ENCODE measurements around the gene STOM.

Gene STOM

DNA sequence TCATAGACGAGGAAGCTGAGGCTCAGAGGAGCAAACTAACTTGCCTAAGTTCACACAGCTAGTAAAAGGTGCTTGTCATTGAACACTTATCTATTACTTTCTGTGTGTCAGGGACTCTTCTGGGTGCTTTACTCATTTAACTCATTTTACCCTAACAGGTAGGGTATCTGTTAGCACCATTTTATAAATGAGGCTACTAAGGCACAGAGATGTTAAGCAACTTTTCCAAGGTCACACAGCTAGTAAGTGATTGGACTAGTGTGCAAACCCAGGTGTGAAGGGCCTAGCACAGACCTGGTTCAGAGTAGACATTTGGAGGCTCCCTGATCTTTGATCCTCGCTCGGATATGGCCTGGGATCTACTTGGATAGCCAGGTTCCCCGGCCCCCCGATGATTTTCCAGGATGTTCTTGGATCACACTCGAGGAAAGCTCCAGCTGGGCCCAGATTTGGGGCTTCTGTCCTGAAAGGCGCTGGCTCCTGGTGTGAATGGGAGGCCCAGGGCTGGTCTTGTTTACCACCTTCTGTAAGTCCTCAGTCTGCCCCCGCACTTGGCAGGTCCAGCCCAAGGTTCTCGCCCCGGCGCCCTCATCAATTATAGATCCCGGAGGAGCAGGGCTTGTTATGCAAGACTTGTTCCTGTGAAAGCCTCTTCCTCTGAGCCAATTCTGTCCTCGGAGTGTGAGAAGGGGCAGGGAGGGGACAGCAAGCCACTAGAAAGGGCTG lies 64.6 kb downstream of the STOM start:
- no peak overlapping the region for H3K4me3 ChIP-seq (ENCODE audit: low read depth, low read length)
- TF ChIP-seq, protein P1, sequence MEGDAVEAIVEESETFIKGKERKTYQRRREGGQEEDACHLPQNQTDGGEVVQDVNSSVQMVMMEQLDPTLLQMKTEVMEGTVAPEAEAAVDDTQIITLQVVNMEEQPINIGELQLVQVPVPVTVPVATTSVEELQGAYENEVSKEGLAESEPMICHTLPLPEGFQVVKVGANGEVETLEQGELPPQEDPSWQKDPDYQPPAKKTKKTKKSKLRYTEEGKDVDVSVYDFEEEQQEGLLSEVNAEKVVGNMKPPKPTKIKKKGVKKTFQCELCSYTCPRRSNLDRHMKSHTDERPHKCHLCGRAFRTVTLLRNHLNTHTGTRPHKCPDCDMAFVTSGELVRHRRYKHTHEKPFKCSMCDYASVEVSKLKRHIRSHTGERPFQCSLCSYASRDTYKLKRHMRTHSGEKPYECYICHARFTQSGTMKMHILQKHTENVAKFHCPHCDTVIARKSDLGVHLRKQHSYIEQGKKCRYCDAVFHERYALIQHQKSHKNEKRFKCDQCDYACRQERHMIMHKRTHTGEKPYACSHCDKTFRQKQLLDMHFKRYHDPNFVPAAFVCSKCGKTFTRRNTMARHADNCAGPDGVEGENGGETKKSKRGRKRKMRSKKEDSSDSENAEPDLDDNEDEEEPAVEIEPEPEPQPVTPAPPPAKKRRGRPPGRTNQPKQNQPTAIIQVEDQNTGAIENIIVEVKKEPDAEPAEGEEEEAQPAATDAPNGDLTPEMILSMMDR (IDR thresholded peaks at IDR 0.05; ENCODE audit: low read depth, low read length) = no peak

DNA sequence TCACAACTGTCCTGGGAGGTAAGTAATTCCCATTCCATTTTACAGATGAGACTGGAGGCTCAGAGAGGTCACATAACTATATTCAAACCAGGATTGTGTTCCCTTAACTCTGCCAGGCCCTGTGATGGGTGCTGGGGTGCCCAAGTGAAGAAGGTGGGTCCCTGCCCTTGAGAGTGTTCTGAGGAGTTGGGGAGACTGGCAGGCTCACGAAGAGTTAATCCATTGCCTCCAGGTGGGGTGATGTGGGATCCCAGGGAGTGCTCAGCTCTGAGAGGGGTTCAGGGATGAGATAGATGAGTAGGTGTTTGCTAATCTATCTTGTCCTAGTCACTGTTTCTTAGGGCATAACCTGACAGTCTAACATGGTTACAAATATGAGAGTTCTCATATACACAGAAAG lies 65.3 kb downstream of the STOM start:
- TF ChIP-seq, protein P1 (IDR thresholded peaks at IDR 0.05; ENCODE audit: low read depth, low read length) = no peak

DNA sequence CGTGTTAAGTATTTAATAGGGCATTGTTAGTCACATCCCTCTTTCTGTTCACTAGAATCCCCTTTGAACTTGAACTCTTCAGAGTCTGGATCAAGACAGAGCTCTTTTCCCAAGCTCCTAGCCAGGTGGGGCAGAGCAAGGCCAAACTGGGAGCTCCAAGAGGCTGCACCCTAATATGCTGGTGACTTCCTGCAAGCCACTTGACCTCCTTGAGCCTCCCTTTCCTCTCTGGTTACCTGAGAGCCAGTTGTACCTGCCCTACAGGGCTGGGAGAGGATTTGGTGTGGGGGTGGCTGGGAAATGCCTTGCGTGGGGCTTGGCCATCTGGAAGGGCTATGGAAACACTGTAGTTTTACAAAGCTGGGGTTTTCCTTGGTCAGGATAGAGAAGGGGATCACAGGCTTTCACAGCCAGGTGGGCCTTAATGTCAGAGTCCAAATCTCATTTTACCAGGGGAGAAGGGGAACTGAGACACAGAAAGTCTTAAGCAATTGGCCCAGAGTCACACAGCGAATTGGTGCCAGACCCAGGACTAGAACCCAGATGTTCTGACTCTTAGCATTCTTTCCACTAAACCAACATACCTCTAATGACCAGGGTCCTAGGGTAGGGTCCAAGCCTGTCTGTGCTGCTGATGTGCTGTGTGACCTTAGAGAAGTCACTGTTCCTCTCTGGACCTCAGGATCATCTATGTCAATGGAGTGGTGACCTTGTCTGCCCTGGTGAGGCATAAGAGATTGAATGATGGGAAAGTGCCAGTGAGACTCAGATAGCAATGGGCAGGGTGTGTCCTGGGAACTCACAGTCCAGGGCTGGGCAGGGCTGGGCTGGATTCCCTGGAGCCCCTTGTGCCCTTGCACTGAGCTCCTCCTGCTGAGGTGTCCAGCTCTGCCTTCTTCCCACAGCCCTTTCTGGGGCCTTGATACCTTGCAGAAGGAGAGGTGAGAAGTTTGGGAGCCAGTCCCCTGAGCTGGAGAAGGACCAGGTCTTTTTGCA lies 66.3 kb downstream of the STOM start:
- TF ChIP-seq, protein P1 (IDR thresholded peaks at IDR 0.05; ENCODE audit: low read depth, low read length) = no peak

More for the DNA sequence above, 65.3 kb downstream of the STOM start:
- H3K4me3 ChIP-seq (ENCODE audit: low read depth, low read length) = no peak overlapping the region

DNA sequence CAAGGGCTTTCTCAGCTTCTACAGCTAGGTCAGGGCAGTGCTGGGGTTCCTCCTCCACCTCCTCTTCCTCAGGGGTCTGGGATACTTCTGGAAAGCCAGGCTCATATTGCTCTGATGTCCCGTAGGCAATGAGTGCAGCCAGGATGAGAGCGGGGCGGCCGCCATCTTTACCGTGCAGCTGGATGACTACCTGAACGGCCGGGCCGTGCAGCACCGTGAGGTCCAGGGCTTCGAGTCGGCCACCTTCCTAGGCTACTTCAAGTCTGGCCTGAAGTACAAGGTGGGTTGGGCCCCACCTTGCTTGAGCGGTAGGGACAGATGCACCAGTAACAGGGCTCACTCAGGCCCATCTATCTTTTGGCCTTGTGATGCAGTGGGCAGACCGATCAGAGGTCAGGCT lies 67.3 kb downstream of the STOM start:
- TF ChIP-seq, protein P1 (IDR thresholded peaks at IDR 0.05; ENCODE audit: low read depth, low read length) = no peak
- H3K4me3 ChIP-seq (ENCODE audit: low read depth, low read length) = no peak overlapping the region

More for the DNA sequence above, 66.3 kb downstream of the STOM start:
- no peak overlapping the region for H3K4me3 ChIP-seq (ENCODE audit: low read depth, low read length)

DNA sequence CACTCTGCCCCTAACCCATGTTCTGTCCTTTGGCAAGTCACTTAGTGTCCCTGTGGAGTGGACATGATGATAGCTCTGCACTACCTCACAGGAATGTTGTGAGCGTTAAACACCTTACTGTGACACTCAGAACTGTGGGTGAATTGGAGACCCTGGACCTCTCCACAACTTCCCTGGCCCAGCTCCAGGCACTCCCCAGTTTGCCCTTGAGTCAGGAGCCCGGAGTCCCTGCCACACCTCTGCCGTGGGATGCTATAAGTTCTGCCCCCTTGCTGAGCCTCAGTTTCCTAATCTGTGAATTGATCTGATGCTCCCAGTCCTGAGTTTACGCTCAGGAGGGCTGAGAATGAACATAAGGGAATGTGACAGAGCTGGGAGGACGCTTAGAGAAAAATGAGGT lies 67.7 kb downstream of the STOM start:
- H3K4me3 ChIP-seq (ENCODE audit: low read depth, low read length) = no peak overlapping the region
- TF ChIP-seq, protein P1 (IDR thresholded peaks at IDR 0.05; ENCODE audit: low read depth, low read length) = no peak

DNA sequence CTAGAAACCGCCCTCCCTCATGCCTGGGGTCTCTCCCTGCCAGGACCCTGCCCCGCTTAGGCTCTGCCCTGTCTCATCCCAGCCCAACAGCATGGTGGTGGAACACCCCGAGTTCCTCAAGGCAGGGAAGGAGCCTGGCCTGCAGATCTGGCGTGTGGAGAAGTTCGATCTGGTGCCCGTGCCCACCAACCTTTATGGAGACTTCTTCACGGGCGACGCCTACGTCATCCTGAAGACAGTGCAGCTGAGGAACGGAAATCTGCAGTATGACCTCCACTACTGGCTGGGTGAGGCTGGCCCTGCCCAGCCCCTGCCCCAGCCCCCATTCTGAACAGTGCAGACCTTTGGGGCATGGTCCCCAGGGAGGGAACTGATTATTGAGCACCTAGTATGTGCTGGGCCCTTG lies 68.2 kb downstream of the STOM start:
- TF ChIP-seq, protein P1 (IDR thresholded peaks at IDR 0.05; ENCODE audit: low read depth, low read length) = no peak

More for the DNA sequence above, 68.2 kb downstream of the STOM start:
- H3K4me3 ChIP-seq (ENCODE audit: low read depth, low read length) = no peak overlapping the region

Data from WI38 (cell line).